A549 (cell line): Measurements from ENCODE around the gene PCSK5.

Experiments
- CEBPB ChIP-seq, 2 experiments: fragments of >200 bp in 1 of 2; sonication (Bioruptor Twin) in 1 of 2; formaldehyde crosslinking in 1 of 2; IDR thresholded peaks; 2 replicates each; pipeline ENCODE4 v1.6.1; 2012 to 2016
- EP300 ChIP-seq, 2 experiments: fragments of >200 bp; sonication (Bioruptor Twin); formaldehyde crosslinking; IDR thresholded peaks; 2 replicates in 1 of 2; 3 replicates in 1 of 2; pipeline ENCODE4 v1.6.1; 2016 to 2017
- HDAC2 ChIP-seq: fragments of 200-600 bp; sonication (generic); IDR thresholded peaks from 2 replicates; pipeline ENCODE4 v1.6.1; 2016
- HOXA7 ChIP-seq: fragments of 250-450 bp; sonication (Bioruptor Pico); IDR thresholded peaks from 2 replicates; pipeline ENCODE4 v1.5.0; 2020; ENCODE audit warnings: mild to moderate bottlenecking, moderate library complexity
- NR3C1 ChIP-seq: fragments of >200 bp; sonication (Bioruptor Twin); formaldehyde crosslinking; IDR thresholded peaks from 3 replicates; pipeline ENCODE4 v1.6.1; 2017
- PHF8 ChIP-seq: fragments of 200-600 bp; sonication (generic); IDR thresholded peaks from 2 replicates; pipeline ENCODE4 v1.6.1; 2016; ENCODE audit warnings: low read depth, mild to moderate bottlenecking, antibody characterized with exemption, moderate library complexity, borderline replicate concordance
- POLR2A ChIP-seq: IDR thresholded peaks from 2 replicates; pipeline ENCODE4 v1.6.1; 2012; ENCODE audit warnings: mild to moderate bottlenecking, low read length
- RCOR1 ChIP-seq: fragments of 150-350 bp; IDR thresholded peaks from 2 replicates; pipeline ENCODE4 v1.6.1; 2014; ENCODE audit warnings: antibody characterized with exemption, low read length, low read depth
- ZNF302 ChIP-seq: fragments of 250-450 bp; sonication (Bioruptor Pico); IDR thresholded peaks from 2 replicates; pipeline ENCODE4 v1.9.0; 2021; ENCODE audit warnings: inconsistent platforms, mild to moderate bottlenecking, moderate library complexity
- TF ChIP-seq, protein P1 (sequence below): IDR thresholded peaks from 2 replicates; pipeline ENCODE4 v1.6.1; 2012
- TF ChIP-seq, protein P2 (sequence below): fragments of >200 bp; sonication (Bioruptor Twin); formaldehyde crosslinking; IDR thresholded peaks from 3 replicates; pipeline ENCODE4 v1.5.1; 2016
- TF ChIP-seq, protein P3 (sequence below): IDR thresholded peaks from 2 replicates; pipeline ENCODE4 v1.6.1; 2012; ENCODE audit warnings: low read depth, borderline replicate concordance
- TF ChIP-seq, protein P4 (sequence below): fragments of 150-350 bp; IDR thresholded peaks from 2 replicates; pipeline ENCODE4 v1.6.1; 2014; ENCODE audit warnings: low read depth, mild to moderate bottlenecking, low read length

DNA sequence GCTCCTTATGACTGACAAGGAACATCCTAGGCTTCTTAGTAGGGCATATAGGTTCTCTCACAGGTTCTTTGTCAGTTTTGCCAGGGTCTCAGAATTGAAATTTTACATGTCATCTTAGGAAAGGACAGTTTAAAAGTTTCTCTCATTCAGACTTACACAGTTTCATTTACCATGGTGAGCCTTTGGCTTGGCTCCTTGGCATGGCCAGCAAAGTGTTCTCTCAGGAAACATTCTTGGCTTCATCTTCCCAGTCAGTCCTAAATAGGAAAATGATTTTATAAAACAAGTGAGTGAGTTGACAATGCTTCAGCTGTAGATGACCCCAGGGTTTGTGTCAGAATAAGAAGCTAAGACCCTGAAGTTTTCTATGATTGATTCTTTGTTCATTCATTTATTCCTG, 191.6 kb downstream of the PCSK5 start:
- TF ChIP-seq, protein P1, sequence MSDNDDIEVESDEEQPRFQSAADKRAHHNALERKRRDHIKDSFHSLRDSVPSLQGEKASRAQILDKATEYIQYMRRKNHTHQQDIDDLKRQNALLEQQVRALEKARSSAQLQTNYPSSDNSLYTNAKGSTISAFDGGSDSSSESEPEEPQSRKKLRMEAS = no peak
- no peak for TF ChIP-seq NR3C1
- TF ChIP-seq, protein P2, sequence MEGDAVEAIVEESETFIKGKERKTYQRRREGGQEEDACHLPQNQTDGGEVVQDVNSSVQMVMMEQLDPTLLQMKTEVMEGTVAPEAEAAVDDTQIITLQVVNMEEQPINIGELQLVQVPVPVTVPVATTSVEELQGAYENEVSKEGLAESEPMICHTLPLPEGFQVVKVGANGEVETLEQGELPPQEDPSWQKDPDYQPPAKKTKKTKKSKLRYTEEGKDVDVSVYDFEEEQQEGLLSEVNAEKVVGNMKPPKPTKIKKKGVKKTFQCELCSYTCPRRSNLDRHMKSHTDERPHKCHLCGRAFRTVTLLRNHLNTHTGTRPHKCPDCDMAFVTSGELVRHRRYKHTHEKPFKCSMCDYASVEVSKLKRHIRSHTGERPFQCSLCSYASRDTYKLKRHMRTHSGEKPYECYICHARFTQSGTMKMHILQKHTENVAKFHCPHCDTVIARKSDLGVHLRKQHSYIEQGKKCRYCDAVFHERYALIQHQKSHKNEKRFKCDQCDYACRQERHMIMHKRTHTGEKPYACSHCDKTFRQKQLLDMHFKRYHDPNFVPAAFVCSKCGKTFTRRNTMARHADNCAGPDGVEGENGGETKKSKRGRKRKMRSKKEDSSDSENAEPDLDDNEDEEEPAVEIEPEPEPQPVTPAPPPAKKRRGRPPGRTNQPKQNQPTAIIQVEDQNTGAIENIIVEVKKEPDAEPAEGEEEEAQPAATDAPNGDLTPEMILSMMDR = no peak
- no peak for TF ChIP-seq RCOR1
- no peak for TF ChIP-seq ZNF302 (CRISPR knock-in tag)
- TF ChIP-seq, protein P3, sequence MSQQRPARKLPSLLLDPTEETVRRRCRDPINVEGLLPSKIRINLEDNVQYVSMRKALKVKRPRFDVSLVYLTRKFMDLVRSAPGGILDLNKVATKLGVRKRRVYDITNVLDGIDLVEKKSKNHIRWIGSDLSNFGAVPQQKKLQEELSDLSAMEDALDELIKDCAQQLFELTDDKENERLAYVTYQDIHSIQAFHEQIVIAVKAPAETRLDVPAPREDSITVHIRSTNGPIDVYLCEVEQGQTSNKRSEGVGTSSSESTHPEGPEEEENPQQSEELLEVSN = no peak
- TF ChIP-seq POLR2A = no peak
- no peak for TF ChIP-seq HOXA7
- no peak for TF ChIP-seq EP300 (IDR thresholded peaks at IDR 0.05)
- TF ChIP-seq HDAC2 = no peak
- TF ChIP-seq CEBPB (IDR thresholded peaks at IDR 0.05) = no peak
- TF ChIP-seq PHF8 = no peak
- TF ChIP-seq, protein P4, sequence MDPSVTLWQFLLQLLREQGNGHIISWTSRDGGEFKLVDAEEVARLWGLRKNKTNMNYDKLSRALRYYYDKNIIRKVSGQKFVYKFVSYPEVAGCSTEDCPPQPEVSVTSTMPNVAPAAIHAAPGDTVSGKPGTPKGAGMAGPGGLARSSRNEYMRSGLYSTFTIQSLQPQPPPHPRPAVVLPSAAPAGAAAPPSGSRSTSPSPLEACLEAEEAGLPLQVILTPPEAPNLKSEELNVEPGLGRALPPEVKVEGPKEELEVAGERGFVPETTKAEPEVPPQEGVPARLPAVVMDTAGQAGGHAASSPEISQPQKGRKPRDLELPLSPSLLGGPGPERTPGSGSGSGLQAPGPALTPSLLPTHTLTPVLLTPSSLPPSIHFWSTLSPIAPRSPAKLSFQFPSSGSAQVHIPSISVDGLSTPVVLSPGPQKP = no peak
